WERI-Rb-1 (cell line): Measurements from ENCODE around the gene RASSF8.

Experiments used
- DNase-seq: peaks from one replicate; pipeline ENCODE4 v3.0.0-alpha.2; 2020
- H3K27ac ChIP-seq: fragments of 250-450 bp; sonication (Bioruptor Pico); 2 replicates; pipeline ENCODE4 v1.5.1; 2020; ENCODE audit warnings: mild to moderate bottlenecking, moderate library complexity
- H3K27me3 ChIP-seq: fragments of 250-450 bp; sonication (Bioruptor Pico); 2 replicates; pipeline ENCODE4 v1.5.1; 2021; ENCODE audit warnings: mild to moderate bottlenecking, low read depth, moderate library complexity; ENCODE audit not compliant: insufficient read depth, severe bottlenecking
- H3K36me3 ChIP-seq: fragments of 250-450 bp; sonication (Bioruptor Pico); 2 replicates; pipeline ENCODE4 v1.5.1; 2020; ENCODE audit warnings: mild to moderate bottlenecking, moderate library complexity
- H3K4me3 ChIP-seq: 2 replicates; pipeline ENCODE4 v1.5.1; 2011; ENCODE audit warnings: low read depth, mild to moderate bottlenecking, control low read depth, low read length
- H3K9me3 ChIP-seq: fragments of 250-450 bp; sonication (Bioruptor Pico); 2 replicates; pipeline ENCODE4 v1.5.1; 2021; ENCODE audit warnings: mild to moderate bottlenecking, moderate library complexity; ENCODE audit not compliant: severe bottlenecking
- CTCF ChIP-seq: IDR thresholded peaks from 2 replicates; pipeline ENCODE4 v1.5.1; 2011; ENCODE audit warnings: low read depth, mild to moderate bottlenecking, control low read depth, inconsistent platforms, low read length

Gene RASSF8

GRCh38 chr12:26106347-26106746 is 147.9 kb downstream of the RASSF8 start:
- DNase-seq, result no peak
- no peak overlapping the region for H3K27ac ChIP-seq
- no peak overlapping the region for H3K4me3 ChIP-seq
- no peaks in the 10 kb centered on the region for H3K9me3 ChIP-seq
- H3K36me3 ChIP-seq, result no peaks in the 10 kb centered on the region
- no peaks in the 10 kb centered on the region for H3K27me3 ChIP-seq
- no peak for TF ChIP-seq CTCF

DNA sequence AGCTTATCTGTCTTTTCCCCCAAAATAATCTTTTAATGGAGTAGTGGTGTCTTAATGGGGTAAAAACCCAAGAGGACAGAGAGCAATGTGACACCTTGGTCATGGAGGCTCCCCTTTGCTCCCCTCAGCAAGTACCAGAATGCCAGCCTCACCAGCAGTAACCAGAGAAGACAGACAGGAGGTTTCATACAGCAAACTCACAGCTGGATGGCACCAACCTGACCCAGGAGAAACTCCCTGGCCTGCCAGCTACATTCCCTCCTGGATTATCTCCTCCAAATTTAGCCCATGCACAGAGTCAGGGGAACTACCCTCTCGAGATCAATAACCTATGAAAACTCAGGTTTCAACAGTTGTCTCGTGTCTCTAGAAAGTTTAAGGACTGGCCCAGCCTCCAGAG is 150.4 kb downstream of the RASSF8 start:
- no peaks in the 10 kb centered on the region for H3K36me3 ChIP-seq

GRCh38 chr12:26109343-26109881 is 150.9 kb downstream of the RASSF8 start:
- no peak for TF ChIP-seq CTCF
- no peak for DNase-seq

More for the DNA sequence above, 150.4 kb downstream of the RASSF8 start:
- TF ChIP-seq CTCF, result no peak
- Histone ChIP-seq H3K27ac (no peak overlapping the region), H3K4me3 (no peak overlapping the region), H3K27me3 (peaks cover 4% of the 10 kb centered on the region), H3K9me3 (no peaks in the 10 kb centered on the region)
- DNase-seq, result no peak

DNA sequence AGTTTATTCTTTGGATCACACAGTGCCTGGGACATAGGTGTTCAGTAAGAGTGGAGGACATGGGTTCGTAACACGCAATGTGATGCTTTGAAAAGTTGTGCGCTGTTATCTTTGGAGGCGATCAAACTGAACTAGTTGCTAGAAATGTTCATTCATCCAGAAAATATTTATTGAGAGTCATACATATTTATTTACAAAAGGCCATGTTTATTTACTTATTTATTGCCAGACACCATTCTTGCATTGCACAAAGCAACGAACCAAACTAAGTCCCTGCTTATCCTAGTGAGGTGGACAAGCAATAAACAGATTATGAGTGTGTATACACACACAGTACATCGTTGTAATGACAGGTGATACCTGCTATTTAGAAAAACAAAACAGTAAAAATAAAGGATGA is 153.8 kb downstream of the RASSF8 start:
- peaks cover 4% of the 10 kb centered on the region for H3K27me3 ChIP-seq
- no peak for TF ChIP-seq CTCF
- H3K9me3 ChIP-seq, result no peaks in the 10 kb centered on the region
- no peaks in the 10 kb centered on the region for H3K36me3 ChIP-seq
- no peak for DNase-seq
- H3K4me3 ChIP-seq, result no peak overlapping the region
- no peak overlapping the region for H3K27ac ChIP-seq

More at GRCh38 chr12:26109343-26109881, 150.9 kb downstream of the RASSF8 start:
- Histone ChIP-seq H3K36me3 (no peaks in the 10 kb centered on the region), H3K9me3 (no peaks in the 10 kb centered on the region), H3K27ac (no peak overlapping the region), H3K4me3 (no peak overlapping the region), H3K27me3 (peaks cover 4% of the 10 kb centered on the region)

- DNase-seq, result no peak
- Histone ChIP-seq H3K27me3 (peaks cover 4% of the 10 kb centered on the region), H3K9me3 (no peaks in the 10 kb centered on the region), H3K27ac (no peak overlapping the region), H3K4me3 (no peak overlapping the region), H3K36me3 (no peaks in the 10 kb centered on the region)
- no peak for TF ChIP-seq CTCF
These were observed 154.2 kb downstream of the RASSF8 start for GRCh38 chr12:26112703-26113147.

DNA sequence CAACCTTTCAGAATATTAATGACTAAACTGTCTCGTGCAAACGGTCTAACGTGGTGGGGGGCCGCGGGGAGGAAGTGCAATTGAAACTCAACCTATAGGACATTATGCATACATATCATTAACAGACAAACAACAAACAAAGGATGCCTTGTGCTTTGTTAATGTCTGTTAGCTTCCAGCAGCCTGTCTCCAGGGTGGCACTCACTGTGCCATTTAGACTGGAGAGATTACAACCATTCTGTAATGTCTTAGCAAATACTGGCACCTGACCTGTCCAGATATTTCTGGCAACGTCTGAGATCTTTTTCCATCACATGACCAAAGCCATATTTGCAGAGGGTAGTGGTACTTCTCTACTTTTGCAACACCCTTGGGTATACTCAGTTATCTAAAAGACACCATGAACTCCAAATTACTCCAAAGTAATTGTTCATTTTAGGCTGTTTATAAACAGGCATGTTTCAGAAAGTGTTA is 154.7 kb downstream of the RASSF8 start:
- peak overlapping the region; percentile 85 for H3K4me3 ChIP-seq
- H3K27ac ChIP-seq, result no peak overlapping the region

More for the DNA sequence above, 154.7 kb downstream of the RASSF8 start:
- no peak for TF ChIP-seq CTCF
- no peak for DNase-seq
- no peaks in the 10 kb centered on the region for H3K9me3 ChIP-seq
- no peaks in the 10 kb centered on the region for H3K36me3 ChIP-seq
- peaks cover 6% of the 10 kb centered on the region for H3K27me3 ChIP-seq
